ENCODE data around the gene ZNF814.

ZNF814 gene

DNA sequence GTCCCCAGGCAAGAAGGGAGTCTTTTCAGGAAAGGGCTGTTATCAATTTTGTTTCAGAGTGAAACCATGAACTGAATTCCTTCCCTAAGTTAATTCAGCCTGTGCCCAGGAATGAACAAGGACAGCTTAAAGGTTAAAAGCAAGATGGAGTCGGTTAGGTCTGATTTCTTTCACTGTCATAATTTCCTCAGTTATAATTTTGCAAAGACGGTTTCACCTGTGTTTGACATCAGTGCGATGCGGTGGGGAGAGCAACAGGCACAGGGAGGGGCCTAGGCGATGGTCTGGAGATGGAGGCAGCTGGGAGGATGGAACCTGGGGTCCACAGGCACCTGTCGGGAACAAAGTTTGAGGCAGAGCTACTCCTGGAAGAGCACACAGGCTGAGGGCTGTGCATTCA, 68.2 kb downstream of the ZNF814 start:
- Histone ChIP-seq H3K9me3 (replicated peaks in 1 of 11) (no peaks in the 10 kb centered on the region), H3K27me3 (no peaks in the 10 kb centered on the region), H3K4me1 (peaks cover 23 to 34% (median 24%) of the 10 kb centered on the region in 10 experiments), H3K36me3 (peaks cover 9 to 51% (median 41%) of the 10 kb centered on the region in 11 experiments), H4K20me1 (peaks cover 0 to 57% (median 47%) of the 10 kb centered on the region in 11 experiments; a peak in 18 of 22 replicates), H3K4me2 (peak overlapping the region; percentile 84 to 95 (median 92)), H3K27ac (peak overlapping the region in 10 of 11 experiments; percentile 41 to 90 (median 86); a peak in 18 of 22 replicates), H3K9ac (peak overlapping the region; percentile 85 to 96 (median 92)), H3K4me3 (peak overlapping the region; percentile 84 to 99 (median 94))
- no peak for TF ChIP-seq Cebpa-rat (IDR thresholded peaks at IDR 0.05)

DNA sequence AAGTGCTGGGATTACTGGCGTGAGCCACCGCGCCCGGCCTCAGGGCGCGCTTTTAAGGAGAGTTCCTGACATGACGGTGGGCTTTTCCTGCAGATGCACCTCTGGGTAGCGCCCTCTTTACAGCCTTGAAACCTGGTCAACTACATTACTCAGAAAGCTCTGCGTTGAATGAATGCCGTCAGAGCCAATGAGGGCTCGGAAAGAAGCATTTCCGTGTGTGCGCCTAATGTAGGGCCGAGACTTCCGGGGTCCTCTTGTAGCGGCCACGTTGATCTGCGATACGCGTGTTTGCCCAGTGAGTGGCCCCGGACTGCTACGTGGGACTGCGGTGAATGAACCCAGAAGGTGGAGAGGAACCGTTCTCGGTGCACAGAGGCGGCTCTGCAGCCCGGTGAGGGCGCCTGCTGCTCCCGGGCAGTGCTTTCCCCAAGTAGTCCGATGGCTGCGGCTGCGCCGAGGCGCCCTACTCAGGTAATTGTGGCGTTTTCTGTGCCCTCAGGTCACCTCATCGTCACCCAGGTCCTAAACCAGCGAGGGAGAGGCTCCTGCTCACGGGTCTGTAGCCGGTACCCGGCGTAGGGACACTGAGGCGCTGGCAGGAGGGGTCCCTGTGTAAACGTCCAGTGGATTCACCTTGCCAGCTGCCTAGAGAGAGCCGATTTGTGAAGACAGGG, 69.2 kb downstream of the ZNF814 start:
- H3K4me1 ChIP-seq: peaks cover 24 to 36% (median 30%) of the 10 kb centered on the region in 10 experiments
- H3K27ac ChIP-seq: peak overlapping the region; percentile 41 to 90 (median 86)
- peak overlapping the region; percentile 85 to 96 (median 92) for H3K9ac ChIP-seq
- peaks cover 0 to 41% (median 31%) of the 10 kb centered on the region in 11 experiments; a peak in 20 of 22 replicates for H3K36me3 ChIP-seq
- H3K27me3 ChIP-seq: no peaks in the 10 kb centered on the region
- H3K4me3 ChIP-seq: peak overlapping the region; percentile 84 to 99 (median 94)
- no peaks in the 10 kb centered on the region for H3K9me3 ChIP-seq (replicated peaks in 1 of 11)
- TF ChIP-seq Cebpa-rat (IDR thresholded peaks at IDR 0.05): no peak
- H3K4me2 ChIP-seq: peak overlapping the region; percentile 84 to 95 (median 92)
- peaks cover 0 to 47% (median 37%) of the 10 kb centered on the region in 11 experiments; a peak in 18 of 22 replicates for H4K20me1 ChIP-seq

DNA sequence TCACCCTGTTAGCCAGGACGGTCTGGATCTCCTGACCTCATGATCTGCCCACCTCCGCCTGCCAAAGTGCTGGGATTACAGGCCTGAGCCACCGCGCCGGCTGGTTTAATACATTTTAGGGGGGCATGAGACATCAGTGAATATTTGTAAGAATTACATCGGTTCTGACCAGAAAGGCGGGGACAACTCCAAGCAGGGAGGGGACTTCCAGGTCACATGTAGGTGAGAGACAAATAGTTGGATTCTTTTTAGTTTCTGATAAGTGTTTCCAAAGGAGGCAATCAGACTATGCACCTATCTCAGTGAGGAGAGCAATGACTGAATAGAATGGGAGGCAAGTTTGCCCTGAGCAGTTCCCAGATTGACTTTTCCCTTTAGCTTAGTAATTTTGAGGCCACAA, 70.5 kb downstream of the ZNF814 start:
- Histone ChIP-seq H3K36me3 (peaks cover 0 to 29% (median 19%) of the 10 kb centered on the region in 11 experiments; a peak in 18 of 22 replicates), H3K27me3 (no peaks in the 10 kb centered on the region), H3K4me2 (peak overlapping the region; percentile 84 to 95 (median 92); a peak in 20 of 22 replicates), H4K20me1 (peaks cover 0 to 35% (median 25%) of the 10 kb centered on the region in 11 experiments; a peak in 15 of 22 replicates), H3K4me1 (peaks cover 31 to 46% (median 39%) of the 10 kb centered on the region in 10 experiments), H3K9ac (peak overlapping the region in 5 of 11 experiments; percentile 29 to 94 (median 91); a peak in 3 of 22 replicates), H3K4me3 (peak overlapping the region in 1 of 10 experiments; percentile 93; a peak in 1 of 20 replicates), H3K9me3 (replicated peaks in 1 of 11) (no peaks in the 10 kb centered on the region), H3K27ac (0 out of 22 replicates have a peak overlapping the region, but pooled peaks of 1 of the 11 experiments have one; percentile 83)
- no peak for TF ChIP-seq Cebpa-rat (IDR thresholded peaks at IDR 0.05)

DNA sequence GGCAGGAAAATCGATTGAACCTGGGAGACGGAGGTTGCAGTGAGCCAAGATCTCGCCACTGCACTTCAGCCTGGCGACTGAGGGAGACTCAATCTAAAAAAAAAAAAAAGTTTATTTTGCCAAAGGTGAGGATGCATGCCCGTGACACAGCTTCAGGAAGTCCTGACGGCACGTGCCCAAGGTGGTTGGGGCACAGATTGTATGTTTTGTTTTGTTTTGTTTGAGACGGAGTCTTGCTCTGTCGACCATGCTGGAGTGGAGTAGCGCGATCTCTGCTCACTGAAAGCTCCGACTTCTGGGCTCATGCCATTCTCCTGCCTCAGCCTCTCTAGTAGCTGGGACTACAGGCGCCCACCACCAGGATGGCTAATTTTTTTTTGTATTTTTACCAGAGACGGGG, 70.9 kb downstream of the ZNF814 start:
- Histone ChIP-seq H3K4me2 (peak overlapping the region in 8 of 11 experiments; percentile 84 to 95 (median 92); a peak in 8 of 22 replicates), H3K27ac (no peak overlapping the region), H3K4me3 (no peak overlapping the region), H3K4me1 (peaks cover 34 to 48% (median 42%) of the 10 kb centered on the region in 10 experiments), H3K9me3 (replicated peaks in 1 of 11) (no peaks in the 10 kb centered on the region), H3K36me3 (peaks cover 0 to 25% (median 16%) of the 10 kb centered on the region in 11 experiments; a peak in 17 of 22 replicates), H3K27me3 (no peaks in the 10 kb centered on the region), H3K9ac (0 out of 22 replicates have a peak overlapping the region, but pooled peaks of 1 of the 11 experiments have one; percentile 29), H4K20me1 (peaks cover 0 to 32% (median 21%) of the 10 kb centered on the region in 11 experiments; a peak in 14 of 22 replicates)
- TF ChIP-seq Cebpa-rat (IDR thresholded peaks at IDR 0.05): no peak

DNA sequence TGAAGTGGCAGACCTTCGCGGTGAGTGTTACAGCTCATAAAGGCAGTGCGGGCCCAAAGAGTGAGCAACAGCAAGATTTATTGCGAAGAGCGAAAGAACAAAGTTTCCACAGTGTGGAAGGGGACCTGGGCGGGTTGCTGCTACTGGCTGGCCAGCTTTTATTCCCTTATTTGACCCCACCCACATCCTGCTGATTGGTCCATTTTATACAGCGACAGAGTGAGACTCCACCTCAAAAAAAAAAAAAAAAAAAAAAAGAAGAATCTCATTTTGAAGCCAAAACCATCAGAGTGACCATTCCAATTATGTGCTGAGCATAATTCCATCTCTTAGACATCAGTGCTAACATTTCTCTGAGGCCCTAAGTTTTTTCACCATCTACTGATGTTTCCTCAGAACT, 72.2 kb downstream of the ZNF814 start:
- no peak overlapping the region for H3K4me2 ChIP-seq
- H3K4me3 ChIP-seq: no peak overlapping the region
- H3K36me3 ChIP-seq: peaks cover 0 to 23% (median 7%) of the 10 kb centered on the region in 11 experiments; a peak in 15 of 22 replicates
- H3K9ac ChIP-seq: no peak overlapping the region
- H3K4me1 ChIP-seq: peaks cover 47 to 57% (median 53%) of the 10 kb centered on the region in 10 experiments
- H3K27me3 ChIP-seq: no peaks in the 10 kb centered on the region
- no peak for TF ChIP-seq Cebpa-rat (IDR thresholded peaks at IDR 0.05)
- H4K20me1 ChIP-seq: peaks cover 0 to 28% (median 13%) of the 10 kb centered on the region in 11 experiments; a peak in 11 of 22 replicates
- H3K27ac ChIP-seq: no peak overlapping the region
- no peaks in the 10 kb centered on the region for H3K9me3 ChIP-seq (replicated peaks in 1 of 11)

DNA sequence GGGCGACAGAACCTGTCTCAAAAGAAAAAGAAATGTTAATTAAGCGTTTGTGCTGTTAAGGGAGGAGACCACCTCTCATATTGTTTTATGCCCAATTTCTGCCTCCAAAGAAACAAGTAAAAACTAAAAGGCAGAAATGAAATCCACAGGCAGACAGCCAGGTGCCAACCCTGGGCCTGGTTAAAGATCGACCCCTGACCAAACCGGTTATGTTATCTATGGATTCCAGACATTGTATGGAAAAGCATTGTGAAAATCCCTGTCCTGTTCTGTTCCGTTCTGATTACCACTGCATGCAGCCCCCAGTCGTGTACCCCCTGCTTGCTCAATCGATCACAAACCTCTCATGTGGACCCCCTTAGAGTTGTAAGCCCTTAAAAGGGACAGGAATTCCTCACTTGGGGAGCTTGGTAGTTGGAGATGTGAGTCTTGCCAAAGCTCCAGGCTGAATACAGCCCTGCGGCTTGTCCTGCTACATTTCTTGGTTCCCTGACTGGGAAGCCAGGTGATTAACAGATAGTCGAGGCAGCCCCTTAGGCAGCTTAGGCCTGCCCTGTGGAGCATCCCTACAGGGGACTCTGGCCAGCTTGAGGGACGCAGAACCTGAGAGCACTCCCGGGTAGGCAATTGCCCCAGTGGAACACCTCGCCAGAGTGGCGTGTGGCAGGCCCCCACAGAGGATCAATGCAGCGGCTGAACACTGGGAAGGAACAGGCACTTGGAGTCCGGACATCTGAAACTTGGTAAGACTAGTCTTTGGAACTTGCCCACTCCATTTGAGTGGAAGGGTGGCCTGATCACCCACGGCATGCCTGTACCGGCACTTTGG, 73.4 kb downstream of the ZNF814 start:
- Histone ChIP-seq H3K9ac (peak overlapping the region in 9 of 11 experiments; percentile 78 to 88 (median 84); a peak in 13 of 22 replicates), H3K4me1 (peaks cover 41 to 51% (median 46%) of the 10 kb centered on the region in 10 experiments), H3K27ac (no peak overlapping the region; a peak in 1 of 22 replicates), H3K36me3 (peaks cover 2 to 24% (median 11%) of the 10 kb centered on the region in 11 experiments; a peak in 21 of 22 replicates), H4K20me1 (peaks cover 0 to 21% (median 9%) of the 10 kb centered on the region in 11 experiments; a peak in 8 of 22 replicates), H3K9me3 (replicated peaks in 1 of 11) (no peaks in the 10 kb centered on the region), H3K27me3 (no peaks in the 10 kb centered on the region), H3K4me3 (peak overlapping the region; percentile 76 to 89 (median 84); a peak in 16 of 20 replicates), H3K4me2 (peak overlapping the region; percentile 83 to 97 (median 92))
- TF ChIP-seq Cebpa-rat (IDR thresholded peaks at IDR 0.05): no peak

DNA sequence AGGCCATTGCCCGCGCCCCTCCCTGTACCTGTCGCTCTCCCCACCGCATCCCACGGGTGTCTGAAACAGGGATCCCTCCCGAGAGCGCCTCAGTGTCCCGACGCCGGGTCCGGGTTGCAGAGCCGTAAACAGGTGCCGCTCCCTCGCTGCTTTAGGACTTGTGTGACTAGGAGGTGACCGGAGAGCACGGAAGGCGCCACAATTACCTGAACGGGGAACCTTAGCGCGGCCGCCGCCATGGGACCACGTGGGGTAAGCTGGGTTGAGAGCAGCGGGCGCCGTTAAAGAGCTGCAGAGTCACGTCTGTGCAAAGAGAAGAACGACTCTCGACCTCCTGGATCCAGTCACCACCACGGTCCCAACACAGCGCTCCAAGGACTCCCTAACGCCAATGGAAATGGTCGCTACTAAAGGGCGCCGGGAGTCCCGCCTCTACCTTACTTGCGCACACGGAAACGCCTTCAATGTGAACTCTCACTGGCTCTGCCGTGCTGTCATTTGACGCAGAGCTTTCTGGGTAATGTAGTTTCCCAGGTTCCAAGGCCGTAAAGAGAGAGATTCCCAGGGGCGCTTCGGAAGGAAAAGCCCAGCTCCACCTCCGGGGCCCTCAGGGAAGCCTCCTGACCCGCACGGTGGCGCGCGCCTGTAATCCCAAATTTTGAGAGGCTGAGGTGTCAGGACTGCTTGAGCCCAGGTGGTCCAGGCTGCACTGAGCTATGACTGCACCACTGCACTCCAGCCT, 74.2 kb downstream of the ZNF814 start, which contains the start of gene ZNF552:
Gene ZNF552 (minus strand): TSS at position 409 of the 742 bp plus-strand sequence. CDS start 170 bp downstream, at position 239.
- Histone ChIP-seq H3K27me3 (no peaks in the 10 kb centered on the region), H3K4me3 (peak within 1 kb of the TSS; percentile 76 to 89 (median 84)), H3K27ac (peak within 1 kb of the TSS; percentile 63 to 80 (median 71)), H3K9me3 (replicated peaks in 1 of 11) (no peaks in the 10 kb centered on the region), H4K20me1 (peaks cover 0 to 25% (median 9%) of the 10 kb centered on the region in 11 experiments; a peak in 11 of 22 replicates), H3K4me2 (peak within 1 kb of the TSS; percentile 83 to 97 (median 92)), H3K36me3 (peaks cover 8 to 32% (median 19%) of the 10 kb centered on the region in 11 experiments), H3K4me1 (peaks cover 39 to 48% (median 44%) of the 10 kb centered on the region in 10 experiments), H3K9ac (peak within 1 kb of the TSS; percentile 74 to 88 (median 84))
- TF ChIP-seq Cebpa-rat (IDR thresholded peaks at IDR 0.05): no peak
